LNCaP clone FGC (cell line): Measurements from ENCODE around the gene PRDM16.

Experiments
- DNase-seq: peaks from one replicate; pipeline ENCODE4 v3.0.0-alpha.2; 2011; ENCODE audit warnings: low read depth
- H3K4me3 ChIP-seq: 2 replicates; pipeline ENCODE4 v1.5.1; 2011; ENCODE audit warnings: mild to moderate bottlenecking, low read depth, low read length, control low read depth
- TF ChIP-seq, protein P1 (sequence below): IDR thresholded peaks from 2 replicates; pipeline ENCODE4 v1.5.1; 2012; ENCODE audit warnings: mild to moderate bottlenecking; ENCODE audit not compliant: control insufficient read depth, insufficient read depth; ENCODE audit errors: extremely low read depth

Gene PRDM16

DNA sequence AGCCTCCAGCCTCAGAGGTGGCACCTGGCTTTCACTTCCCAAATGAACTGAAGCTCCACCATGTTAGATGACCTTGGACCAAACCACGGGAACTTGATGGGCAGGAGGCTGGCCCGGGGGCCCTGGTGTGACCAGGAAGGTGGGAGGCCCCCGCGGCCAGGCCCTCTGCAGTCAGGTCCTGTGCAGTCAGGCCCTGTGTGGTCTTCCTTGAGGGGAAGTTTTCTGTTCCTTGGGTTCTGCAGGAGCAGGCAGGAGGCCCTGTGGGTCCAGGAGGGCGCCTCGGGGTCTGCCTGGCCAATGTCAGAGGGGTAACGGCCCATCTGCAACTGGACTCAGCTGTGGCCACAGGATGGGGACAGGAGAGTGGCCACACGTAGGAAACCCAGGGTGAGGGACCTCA, 13.0 kb downstream of the PRDM16 start:
- DNase-seq: no peak
- TF ChIP-seq, protein P1, sequence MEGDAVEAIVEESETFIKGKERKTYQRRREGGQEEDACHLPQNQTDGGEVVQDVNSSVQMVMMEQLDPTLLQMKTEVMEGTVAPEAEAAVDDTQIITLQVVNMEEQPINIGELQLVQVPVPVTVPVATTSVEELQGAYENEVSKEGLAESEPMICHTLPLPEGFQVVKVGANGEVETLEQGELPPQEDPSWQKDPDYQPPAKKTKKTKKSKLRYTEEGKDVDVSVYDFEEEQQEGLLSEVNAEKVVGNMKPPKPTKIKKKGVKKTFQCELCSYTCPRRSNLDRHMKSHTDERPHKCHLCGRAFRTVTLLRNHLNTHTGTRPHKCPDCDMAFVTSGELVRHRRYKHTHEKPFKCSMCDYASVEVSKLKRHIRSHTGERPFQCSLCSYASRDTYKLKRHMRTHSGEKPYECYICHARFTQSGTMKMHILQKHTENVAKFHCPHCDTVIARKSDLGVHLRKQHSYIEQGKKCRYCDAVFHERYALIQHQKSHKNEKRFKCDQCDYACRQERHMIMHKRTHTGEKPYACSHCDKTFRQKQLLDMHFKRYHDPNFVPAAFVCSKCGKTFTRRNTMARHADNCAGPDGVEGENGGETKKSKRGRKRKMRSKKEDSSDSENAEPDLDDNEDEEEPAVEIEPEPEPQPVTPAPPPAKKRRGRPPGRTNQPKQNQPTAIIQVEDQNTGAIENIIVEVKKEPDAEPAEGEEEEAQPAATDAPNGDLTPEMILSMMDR: no peak

GRCh38 chr1:3082571-3083516, 13.8 kb downstream of the PRDM16 start:
- no peak for DNase-seq
- TF ChIP-seq, protein P1: no peak
- no peak overlapping the region for H3K4me3 ChIP-seq

More for the DNA sequence above, 13.0 kb downstream of the PRDM16 start:
- H3K4me3 ChIP-seq: no peak overlapping the region

- no peak for DNase-seq
- TF ChIP-seq, protein P1: no peak
- no peak overlapping the region for H3K4me3 ChIP-seq
These were observed 15.2 kb downstream of the PRDM16 start for GRCh38 chr1:3084154-3084553.

DNA sequence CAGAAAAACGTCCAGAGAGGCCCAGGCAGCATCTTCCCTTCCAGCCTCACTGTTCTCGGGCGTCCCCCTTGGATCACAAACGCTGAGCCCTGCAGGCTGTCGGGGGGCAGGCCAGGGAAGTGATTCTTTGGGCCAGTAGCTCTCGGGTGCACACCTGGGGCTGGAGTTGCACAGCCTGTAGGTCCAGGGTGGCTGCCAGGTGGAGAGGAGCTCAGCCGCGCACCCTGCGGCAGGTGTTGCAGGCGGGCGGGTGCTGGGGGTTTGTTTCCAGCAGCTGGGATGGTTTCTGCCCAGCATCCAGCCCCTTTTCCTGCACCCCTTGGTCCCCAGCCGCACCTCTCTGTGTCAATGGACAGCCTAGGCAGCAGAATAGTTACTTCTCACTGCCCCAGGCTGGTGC, 15.7 kb downstream of the PRDM16 start:
- no peak overlapping the region for H3K4me3 ChIP-seq
- TF ChIP-seq, protein P1: no peak
- DNase-seq: no peak

GRCh38 chr1:3085721-3086120, 16.7 kb downstream of the PRDM16 start:
- H3K4me3 ChIP-seq: no peak overlapping the region
- TF ChIP-seq, protein P1: no peak
- no peak for DNase-seq

DNA sequence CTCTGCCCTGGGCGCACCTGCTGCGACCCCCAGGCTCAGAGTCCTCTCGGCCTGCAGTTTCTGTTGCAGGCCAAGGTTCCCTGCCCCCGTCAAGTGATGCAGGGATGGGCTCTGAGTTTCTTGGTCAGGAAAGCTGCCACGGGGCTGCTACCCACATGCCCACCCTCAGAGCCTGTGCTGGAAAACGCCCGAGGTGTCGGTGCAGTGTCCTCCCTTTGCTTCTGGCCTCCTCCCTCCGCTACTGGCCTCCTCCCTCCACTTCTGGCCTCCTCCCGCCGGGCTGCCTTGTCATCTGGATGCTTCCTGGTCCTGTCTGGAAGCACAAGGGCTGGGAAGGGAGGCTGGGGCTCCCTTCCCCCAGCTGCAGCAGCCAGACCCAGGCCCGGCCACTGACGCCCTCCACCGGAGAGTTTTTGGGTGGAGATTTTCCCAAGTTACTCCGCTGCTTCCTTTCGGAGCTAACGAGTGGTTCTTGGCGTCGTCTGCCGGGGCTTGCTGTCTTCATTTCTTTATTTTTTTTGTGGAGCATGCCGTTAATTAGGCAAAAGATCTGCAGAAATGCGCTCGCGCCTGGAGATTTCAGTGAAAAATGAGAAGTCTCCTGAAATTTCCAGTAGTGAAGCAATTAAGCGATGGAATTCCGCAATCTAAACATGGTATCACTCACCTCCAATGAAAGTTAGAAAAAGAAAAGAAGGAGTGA, 17.4 kb downstream of the PRDM16 start:
- no peak overlapping the region for H3K4me3 ChIP-seq
- TF ChIP-seq, protein P1: no peak
- DNase-seq: no peak
